Cortex of kidney (tissue), 1 donor: ENCODE results near the gene CAMK2A.
"Not testable (repeated sequence)": the region's sequence is repeated elsewhere in the genome, so short reads cannot be mapped to it uniquely, and the experiment has no call there.

Source experiments
- DNase-seq: peaks from one replicate; lab custom pipeline; 2025; lab: John Stamatoyannopoulos, UW

The CAMK2A gene

GRCh38 chr5:150235500-150235854, 54.1 kb downstream of the CAMK2A start:
- no peak for DNase-seq

- no peak for DNase-seq
These were observed 54.7 kb downstream of the CAMK2A start for GRCh38 chr5:150234576-150235499.

GRCh38 chr5:150233706-150234105, 55.9 kb downstream of the CAMK2A start:
- DNase-seq = not testable (repeated sequence)

- no peak for DNase-seq
These were observed 58.7 kb downstream of the CAMK2A start for GRCh38 chr5:150230842-150231241.

GRCh38 chr5:150229571-150229970, 60.0 kb downstream of the CAMK2A start:
- DNase-seq = no peak

- no peak for DNase-seq
These were observed 61.8 kb downstream of the CAMK2A start for GRCh38 chr5:150227606-150228273.

GRCh38 chr5:150227036-150227435, 62.5 kb downstream of the CAMK2A start:
- DNase-seq = no peak

GRCh38 chr5:150224483-150225027, 65.0 kb downstream of the CAMK2A start:
- DNase-seq = no peak

- DNase-seq = no peak
These were observed 66.1 kb downstream of the CAMK2A start for GRCh38 chr5:150223474-150223873.

- DNase-seq = no peak
These were observed 66.7 kb downstream of the CAMK2A start for GRCh38 chr5:150222906-150223305.

GRCh38 chr5:150221471-150221870, 68.1 kb downstream of the CAMK2A start:
- no peak for DNase-seq

GRCh38 chr5:150219861-150220260, 69.7 kb downstream of the CAMK2A start:
- no peak for DNase-seq

- DNase-seq = no peak
These were observed 70.4 kb downstream of the CAMK2A start for GRCh38 chr5:150219142-150219541.

GRCh38 chr5:150218693-150219035, 70.9 kb downstream of the CAMK2A start:
- no peak for DNase-seq

- DNase-seq = no peak
These were observed 71.5 kb downstream of the CAMK2A start for GRCh38 chr5:150217873-150218692.

GRCh38 chr5:150217038-150217437, 72.5 kb downstream of the CAMK2A start:
- no peak for DNase-seq

- no peak for DNase-seq
These were observed 73.3 kb downstream of the CAMK2A start for GRCh38 chr5:150215979-150216944.

- no peak for DNase-seq
These were observed 75.3 kb downstream of the CAMK2A start for GRCh38 chr5:150214289-150214688.

GRCh38 chr5:150213530-150213929, 76.0 kb downstream of the CAMK2A start:
- DNase-seq = no peak

- DNase-seq = no peak
These were observed 78.2 kb downstream of the CAMK2A start for GRCh38 chr5:150211156-150212030.
